Astrocyte (in vitro differentiated cells and primary cell): ENCODE results near the gene DMC1.

Experiments
- CTCF ChIP-seq: IDR thresholded peaks from 2 replicates; pipeline ENCODE4 v1.5.1; 2011; ENCODE audit warnings: low read depth, mild to moderate bottlenecking, inconsistent platforms, low read length, moderate library complexity; ENCODE audit not compliant: insufficient read depth
- EZH2 ChIP-seq: IDR thresholded peaks from 2 replicates; pipeline ENCODE4 v1.6.1; 2012; ENCODE audit warnings: mild to moderate bottlenecking, low read length, inconsistent platforms; ENCODE audit not compliant: insufficient read depth

GRCh38 chr22:38518620-38519019 is 51.4 kb downstream of the DMC1 start:
- no peak for TF ChIP-seq CTCF
- TF ChIP-seq EZH2 = no peak
